KOPT-K1 (cell line): Measurements from ENCODE around the gene PLPPR1.

Experiments
- H3K27ac ChIP-seq: fragments of 200-600 bp; sonication (generic); 2 replicates; pipeline ENCODE4 v1.5.1; 2016; ENCODE audit warnings: antibody characterized with exemption, mild to moderate bottlenecking, low read depth, low read length; ENCODE audit not compliant: poor library complexity, severe bottlenecking
- H3K36me3 ChIP-seq: fragments of 200-600 bp; sonication (generic); 2 replicates; pipeline ENCODE4 v1.5.1; 2017; ENCODE audit warnings: antibody characterized with exemption, mild to moderate bottlenecking, low read length, moderate library complexity; ENCODE audit not compliant: insufficient read depth
- H3K9me3 ChIP-seq: fragments of 200-600 bp; sonication (generic); 2 replicates; pipeline ENCODE4 v1.5.1; 2017; ENCODE audit warnings: antibody characterized with exemption, low read length, mild to moderate bottlenecking; ENCODE audit not compliant: insufficient read depth, poor library complexity, severe bottlenecking

The PLPPR1 gene

GRCh38 chr9:101128623-101129022 lies 100.1 kb downstream of the PLPPR1 start:
- Histone ChIP-seq H3K9me3 (no peaks in the 10 kb centered on the region), H3K36me3 (no peaks in the 10 kb centered on the region), H3K27ac (no peak overlapping the region)

- no peaks in the 10 kb centered on the region for H3K36me3 ChIP-seq
- no peaks in the 10 kb centered on the region for H3K9me3 ChIP-seq
- no peak overlapping the region for H3K27ac ChIP-seq
Observed at GRCh38 chr9:101130054-101130453, 101.5 kb downstream of the PLPPR1 start.

DNA sequence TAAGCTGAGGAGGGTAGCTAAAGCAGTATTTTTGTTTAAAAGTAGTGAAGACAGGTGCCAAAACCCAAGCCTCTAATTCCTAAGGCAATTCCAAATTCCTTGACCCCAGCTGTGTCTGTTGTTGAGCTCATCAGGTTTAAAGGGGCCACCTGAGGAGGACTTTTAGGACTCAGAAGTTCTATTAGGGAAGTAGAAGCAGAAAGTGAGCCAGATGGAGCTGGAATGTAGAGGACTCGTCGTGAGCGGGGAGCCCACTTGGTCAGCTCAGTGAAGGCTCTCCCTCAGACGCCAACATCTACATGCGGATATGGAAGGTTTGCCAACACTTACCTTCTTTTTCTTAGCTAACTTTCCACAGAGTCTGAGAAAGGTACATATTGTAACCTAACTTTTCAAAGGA lies 102.8 kb downstream of the PLPPR1 start:
- no peak overlapping the region for H3K27ac ChIP-seq
- H3K36me3 ChIP-seq = no peaks in the 10 kb centered on the region
- no peaks in the 10 kb centered on the region for H3K9me3 ChIP-seq

GRCh38 chr9:101132801-101133200 lies 104.3 kb downstream of the PLPPR1 start:
- Histone ChIP-seq H3K27ac (no peak overlapping the region), H3K9me3 (no peaks in the 10 kb centered on the region)

DNA sequence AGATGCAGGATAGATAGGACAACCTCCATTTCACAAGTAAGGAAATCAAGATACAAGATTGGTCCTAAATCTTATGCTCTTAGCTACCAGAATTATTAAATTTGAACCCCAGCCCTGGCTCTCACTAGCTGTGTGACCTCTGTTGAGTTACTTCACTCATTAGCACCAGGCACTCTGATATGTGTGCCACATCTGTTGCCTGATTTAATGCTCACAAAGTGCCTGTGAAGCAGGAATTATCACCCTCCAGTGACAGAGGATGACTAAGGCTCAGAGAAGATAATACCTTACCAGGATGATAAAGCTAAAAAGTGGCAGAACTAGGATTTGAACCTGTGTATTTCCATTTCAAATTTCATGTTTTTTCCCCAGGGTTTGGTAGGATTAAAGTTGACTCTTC lies 110.0 kb downstream of the PLPPR1 start:
- no peak overlapping the region for H3K27ac ChIP-seq
- H3K9me3 ChIP-seq = no peaks in the 10 kb centered on the region

More at GRCh38 chr9:101132801-101133200, 104.3 kb downstream of the PLPPR1 start:
- H3K36me3 ChIP-seq = no peaks in the 10 kb centered on the region

DNA sequence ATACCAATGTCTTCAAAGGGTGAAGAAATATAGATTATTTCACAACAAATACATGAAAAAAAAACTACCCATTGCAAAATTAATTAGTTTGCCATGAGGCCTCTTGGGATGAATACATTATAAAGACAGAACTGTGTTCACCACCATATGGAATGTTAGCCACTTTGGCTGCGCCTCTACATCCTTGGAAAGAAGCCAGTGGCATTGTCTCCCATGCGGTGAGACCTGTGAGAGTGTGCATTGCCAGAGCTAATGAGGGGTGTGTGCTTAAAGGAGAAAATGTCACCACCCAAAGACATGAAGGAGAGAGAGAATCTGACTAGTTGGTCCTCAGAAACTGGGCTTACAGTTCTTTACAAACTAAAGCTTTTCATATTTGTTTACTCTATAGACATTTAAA lies 110.6 kb downstream of the PLPPR1 start:
- H3K36me3 ChIP-seq = no peaks in the 10 kb centered on the region
- H3K27ac ChIP-seq = no peak overlapping the region
- no peaks in the 10 kb centered on the region for H3K9me3 ChIP-seq

More for the DNA sequence above, 110.0 kb downstream of the PLPPR1 start:
- H3K36me3 ChIP-seq = no peaks in the 10 kb centered on the region

- no peak overlapping the region for H3K27ac ChIP-seq
- no peaks in the 10 kb centered on the region for H3K9me3 ChIP-seq
- no peaks in the 10 kb centered on the region for H3K36me3 ChIP-seq
Observed at GRCh38 chr9:101140764-101141163, 112.2 kb downstream of the PLPPR1 start.

DNA sequence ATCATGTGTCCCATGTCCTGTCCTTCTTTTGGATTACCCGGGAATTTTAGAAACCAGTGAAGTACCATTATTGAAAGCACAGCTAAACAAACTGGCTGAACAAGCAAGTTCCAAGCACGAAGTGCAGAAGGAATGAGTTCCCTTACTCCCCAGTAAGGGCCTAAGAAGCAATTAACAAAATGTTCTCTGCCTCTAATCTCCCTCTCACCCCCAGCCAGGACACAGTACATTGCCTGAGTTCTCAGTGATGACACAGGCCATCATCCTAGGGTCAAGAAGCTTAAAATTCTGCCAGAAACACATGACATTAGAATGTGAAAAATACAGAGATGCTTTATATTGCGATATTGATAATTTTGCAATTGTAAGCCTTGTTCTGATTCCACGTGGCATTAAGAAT lies 118.0 kb downstream of the PLPPR1 start:
- H3K9me3 ChIP-seq = no peaks in the 10 kb centered on the region

DNA sequence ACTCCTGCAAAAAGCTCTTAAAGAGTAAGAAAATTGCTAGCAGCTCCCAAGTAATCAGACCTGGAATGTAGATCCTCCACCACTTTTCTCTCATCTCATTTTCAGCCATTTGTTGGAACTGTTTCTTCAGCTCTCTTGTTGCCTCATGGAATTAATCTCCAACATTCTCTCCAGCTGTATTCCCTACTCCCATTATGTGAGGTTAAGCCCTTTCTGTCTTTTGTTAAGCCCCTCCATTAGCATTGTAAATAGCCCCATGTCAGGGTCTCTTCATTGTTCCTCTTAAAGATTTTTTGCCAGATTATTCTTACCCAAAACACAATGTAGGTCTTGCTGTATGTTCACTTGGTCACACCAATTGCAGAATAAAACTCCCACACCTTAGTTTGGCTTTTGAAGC lies 119.8 kb downstream of the PLPPR1 start:
- Histone ChIP-seq H3K36me3 (no peaks in the 10 kb centered on the region), H3K9me3 (no peaks in the 10 kb centered on the region), H3K27ac (no peak overlapping the region)

More for the DNA sequence above, 118.0 kb downstream of the PLPPR1 start:
- Histone ChIP-seq H3K27ac (no peak overlapping the region), H3K36me3 (no peaks in the 10 kb centered on the region)

DNA sequence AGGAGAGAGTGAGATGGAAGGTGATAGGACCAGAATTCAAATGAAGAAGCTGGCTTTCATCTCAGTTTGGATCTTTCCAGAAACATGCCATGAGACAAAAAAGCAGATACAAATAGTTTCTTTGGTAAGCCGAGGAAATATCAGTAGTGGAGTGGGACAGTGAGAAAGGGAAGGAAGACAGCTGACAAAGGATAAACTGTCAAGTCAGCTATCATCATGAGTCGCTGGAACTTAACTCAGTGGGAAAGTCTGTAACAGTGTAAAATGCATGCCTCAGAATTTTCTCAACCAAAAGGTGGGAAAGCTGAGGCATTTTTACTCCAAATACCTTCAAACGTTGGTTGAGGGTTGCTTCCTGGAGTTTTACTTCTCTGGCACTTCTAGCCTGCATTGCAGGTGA lies 129.8 kb downstream of the PLPPR1 start:
- no peaks in the 10 kb centered on the region for H3K36me3 ChIP-seq
- no peak overlapping the region for H3K27ac ChIP-seq
- no peaks in the 10 kb centered on the region for H3K9me3 ChIP-seq

- no peak overlapping the region for H3K27ac ChIP-seq
- no peaks in the 10 kb centered on the region for H3K9me3 ChIP-seq
Observed at GRCh38 chr9:101162231-101162630, 133.7 kb downstream of the PLPPR1 start.

DNA sequence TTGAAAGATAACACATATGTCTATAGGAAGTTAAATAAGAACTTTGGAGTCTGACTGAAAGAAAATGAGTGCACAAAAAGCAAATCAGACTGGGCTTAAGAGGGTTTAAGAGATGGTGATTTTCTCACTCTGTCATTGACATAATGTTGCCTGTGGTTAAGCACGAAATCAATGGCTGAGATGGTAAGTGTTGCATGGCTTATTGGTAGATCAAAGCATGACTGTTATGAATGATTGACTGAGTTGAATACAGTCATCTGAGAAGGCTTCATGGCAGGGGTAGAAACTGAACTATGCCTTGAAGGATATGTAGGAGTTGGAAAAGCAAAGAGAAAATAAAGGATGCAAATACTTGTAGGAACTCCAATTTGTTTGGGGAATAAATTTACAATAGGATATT lies 136.6 kb downstream of the PLPPR1 start:
- H3K9me3 ChIP-seq = no peaks in the 10 kb centered on the region
- no peak overlapping the region for H3K27ac ChIP-seq
- no peaks in the 10 kb centered on the region for H3K36me3 ChIP-seq

More at GRCh38 chr9:101162231-101162630, 133.7 kb downstream of the PLPPR1 start:
- H3K36me3 ChIP-seq = no peaks in the 10 kb centered on the region

DNA sequence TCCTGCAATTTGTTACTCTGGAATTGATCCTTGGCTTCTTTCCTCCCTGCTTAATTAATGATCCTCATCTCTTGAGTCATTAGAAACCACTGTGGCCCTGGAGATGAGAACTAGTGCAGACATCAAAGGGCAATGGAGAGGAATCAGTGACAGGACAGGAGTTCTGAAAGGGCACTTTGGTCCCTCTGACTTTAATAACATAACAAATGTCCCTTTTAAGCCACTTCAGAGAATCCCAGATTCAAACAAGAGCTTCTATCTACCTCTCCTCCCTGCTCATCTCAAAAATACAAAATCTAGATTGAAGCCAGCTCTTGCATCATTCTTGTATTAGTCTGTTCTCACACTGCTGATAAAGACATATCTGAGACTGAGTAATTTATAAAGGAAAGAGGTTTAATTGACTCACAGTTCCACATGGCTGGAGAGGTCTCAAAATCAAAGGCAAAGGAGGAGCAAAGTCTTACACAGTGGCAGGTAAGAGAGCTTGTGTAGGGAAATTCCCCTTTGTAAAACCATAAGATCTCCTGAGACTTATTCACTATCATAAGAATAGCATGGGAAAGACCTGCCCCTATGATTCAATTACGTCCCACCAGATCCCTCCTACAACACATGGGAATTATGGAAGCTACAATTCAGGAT lies 139.1 kb downstream of the PLPPR1 start:
- Histone ChIP-seq H3K9me3 (no peaks in the 10 kb centered on the region), H3K36me3 (no peaks in the 10 kb centered on the region), H3K27ac (no peak overlapping the region)

DNA sequence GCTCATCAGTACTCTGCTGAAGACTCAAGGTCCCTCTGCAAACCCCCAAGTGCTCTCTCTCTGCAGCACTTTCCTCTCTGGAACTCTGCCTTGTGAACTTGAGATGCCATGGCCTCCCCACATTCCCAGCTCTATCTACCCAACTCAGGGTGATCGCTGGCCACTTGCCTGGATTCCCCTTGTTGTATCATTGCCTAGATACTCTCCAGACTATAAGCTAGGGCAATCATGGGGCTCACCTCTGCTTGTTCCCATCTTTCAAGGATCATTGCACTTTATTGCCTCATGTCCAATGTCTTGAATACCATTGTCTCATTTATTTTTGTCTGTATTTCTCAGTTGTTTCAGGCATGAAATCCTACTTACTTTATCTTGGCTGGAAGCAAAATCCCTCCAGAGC lies 144.1 kb downstream of the PLPPR1 start:
- no peak overlapping the region for H3K27ac ChIP-seq

DNA sequence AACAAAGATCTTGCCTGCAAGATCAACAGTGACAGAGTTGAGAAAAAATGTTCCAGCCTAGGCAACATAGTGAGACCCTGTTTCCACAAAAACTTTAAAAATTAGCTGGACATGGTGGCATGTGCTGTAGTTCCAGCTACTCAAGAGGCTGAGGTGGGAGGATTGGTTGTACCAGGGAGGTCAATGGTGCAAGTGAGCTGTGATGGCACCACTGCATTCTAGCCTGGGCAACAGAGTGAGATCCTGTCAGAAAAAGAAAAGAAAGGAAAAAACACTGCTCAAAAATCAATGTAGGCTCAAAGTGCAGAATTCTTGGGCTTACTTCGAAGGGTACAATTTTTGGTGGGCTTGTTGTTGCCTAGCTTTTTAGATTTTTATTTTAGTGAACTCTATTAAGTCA lies 145.4 kb downstream of the PLPPR1 start:
- H3K36me3 ChIP-seq = no peaks in the 10 kb centered on the region
- H3K27ac ChIP-seq = no peak overlapping the region
- H3K9me3 ChIP-seq = no peaks in the 10 kb centered on the region

More for the DNA sequence above, 144.1 kb downstream of the PLPPR1 start:
- H3K36me3 ChIP-seq = no peaks in the 10 kb centered on the region
- H3K9me3 ChIP-seq = no peaks in the 10 kb centered on the region

- Histone ChIP-seq H3K27ac (no peak overlapping the region), H3K9me3 (no peaks in the 10 kb centered on the region), H3K36me3 (no peaks in the 10 kb centered on the region)
Observed at GRCh38 chr9:101176384-101176783, 147.9 kb downstream of the PLPPR1 start.
